NB4 (cell line): ENCODE data around the gene TBL1XR1.
"Not testable (repeated sequence)": the region's sequence is repeated elsewhere in the genome, so short reads cannot be mapped to it uniquely, and the experiment has no call there.

ENCODE experiments used
- DNase-seq: peaks from one replicate; pipeline ENCODE4 v3.0.0; 2010; ENCODE audit warnings: low read depth
- H3K4me3 ChIP-seq: one replicate; pipeline ENCODE4 v1.5.1; 2011; ENCODE audit warnings: mild to moderate bottlenecking, low read depth, low read length, moderate library complexity
- MAX ChIP-seq: IDR thresholded peaks from 2 replicates; pipeline ENCODE4 v1.6.1; 2011; ENCODE audit warnings: low read depth, low read length
- MYC ChIP-seq: IDR thresholded peaks from 2 replicates; pipeline ENCODE4 v1.6.1; 2011; ENCODE audit warnings: low read depth, low read length
- POLR2A ChIP-seq: IDR thresholded peaks from 2 replicates; pipeline ENCODE4 v1.6.1; 2011; ENCODE audit warnings: mild to moderate bottlenecking; ENCODE audit not compliant: insufficient read length; ENCODE audit errors: extremely low read depth
- TF ChIP-seq, protein P1 (sequence below): IDR thresholded peaks from one replicate; pipeline ENCODE4 v1.5.1; 2012; ENCODE audit warnings: low read depth, low read length

TBL1XR1 gene

DNA sequence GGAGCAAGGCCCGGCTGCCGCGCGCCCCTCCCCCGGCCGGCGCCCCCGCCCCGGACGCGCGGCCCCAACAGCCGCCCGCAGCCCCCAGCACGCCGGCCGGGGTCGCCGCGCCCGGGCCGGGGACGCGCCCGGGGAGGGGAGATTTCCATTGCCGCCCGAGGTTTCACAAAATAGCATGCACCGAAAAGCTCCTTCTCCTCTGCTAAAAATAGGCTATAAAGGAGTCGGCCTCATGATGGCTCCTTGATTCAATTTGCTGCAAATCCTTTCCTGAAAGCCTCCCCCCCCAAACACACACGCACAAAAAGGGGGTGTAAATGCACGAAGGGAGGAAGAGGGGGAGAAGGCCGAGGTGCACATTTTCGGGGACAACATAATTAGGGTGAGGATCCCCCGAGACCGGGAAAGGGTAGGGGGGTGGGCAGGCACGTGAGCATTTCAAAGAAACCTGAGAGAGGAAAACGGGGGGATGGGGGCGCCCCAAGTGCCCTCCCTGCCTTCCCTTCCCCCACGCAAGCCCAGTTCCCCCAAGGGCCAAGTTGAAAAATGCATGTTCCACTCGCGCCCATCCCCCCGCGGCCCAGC lies 734 bp downstream of the TBL1XR1 start:
- TF ChIP-seq POLR2A (peak; percentile 10), MAX (peak; percentile 16; the same call in 1 of the 2 replicates), MYC (peak; percentile 18; the same call in 1 of the 2 replicates)
- TF ChIP-seq, protein P1, sequence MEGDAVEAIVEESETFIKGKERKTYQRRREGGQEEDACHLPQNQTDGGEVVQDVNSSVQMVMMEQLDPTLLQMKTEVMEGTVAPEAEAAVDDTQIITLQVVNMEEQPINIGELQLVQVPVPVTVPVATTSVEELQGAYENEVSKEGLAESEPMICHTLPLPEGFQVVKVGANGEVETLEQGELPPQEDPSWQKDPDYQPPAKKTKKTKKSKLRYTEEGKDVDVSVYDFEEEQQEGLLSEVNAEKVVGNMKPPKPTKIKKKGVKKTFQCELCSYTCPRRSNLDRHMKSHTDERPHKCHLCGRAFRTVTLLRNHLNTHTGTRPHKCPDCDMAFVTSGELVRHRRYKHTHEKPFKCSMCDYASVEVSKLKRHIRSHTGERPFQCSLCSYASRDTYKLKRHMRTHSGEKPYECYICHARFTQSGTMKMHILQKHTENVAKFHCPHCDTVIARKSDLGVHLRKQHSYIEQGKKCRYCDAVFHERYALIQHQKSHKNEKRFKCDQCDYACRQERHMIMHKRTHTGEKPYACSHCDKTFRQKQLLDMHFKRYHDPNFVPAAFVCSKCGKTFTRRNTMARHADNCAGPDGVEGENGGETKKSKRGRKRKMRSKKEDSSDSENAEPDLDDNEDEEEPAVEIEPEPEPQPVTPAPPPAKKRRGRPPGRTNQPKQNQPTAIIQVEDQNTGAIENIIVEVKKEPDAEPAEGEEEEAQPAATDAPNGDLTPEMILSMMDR: no peak
- peak; percentile 68 for DNase-seq
- peak overlapping the region; percentile 99 for H3K4me3 ChIP-seq

DNA sequence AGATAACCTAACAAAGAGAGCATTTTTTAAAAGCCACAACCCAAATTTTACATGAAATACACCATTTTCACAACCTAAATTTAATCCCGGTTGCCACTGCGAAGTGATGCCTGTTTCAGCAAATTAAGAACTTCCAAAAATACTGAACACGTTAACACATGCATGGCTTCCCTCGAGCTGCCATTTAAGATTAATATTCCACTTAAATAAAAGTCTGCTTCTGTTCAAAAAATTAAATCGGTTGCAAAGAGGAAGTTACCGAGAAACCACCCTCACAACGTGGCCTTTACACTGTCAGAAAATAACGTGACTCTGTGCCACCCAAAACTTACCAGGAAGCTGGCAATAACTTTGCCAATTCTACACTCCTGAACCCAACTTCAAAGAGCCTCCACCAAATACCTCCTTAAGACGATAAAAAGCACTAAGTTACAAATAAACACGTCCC lies 1.2 kb downstream of the TBL1XR1 start:
- peak; percentile 69 for DNase-seq
- peak overlapping the region; percentile 99 for H3K4me3 ChIP-seq
- TF ChIP-seq MYC: peak; percentile 71
- TF ChIP-seq, protein P1: no peak
- peak; percentile 70 for TF ChIP-seq MAX
- no peak for TF ChIP-seq POLR2A

- no peak; the same call in 1 of the 2 replicates for TF ChIP-seq MAX
- DNase-seq: peak; percentile 49
- peak overlapping the region; percentile 99 for H3K4me3 ChIP-seq
These were observed 1.9 kb downstream of the TBL1XR1 start for GRCh38 chr3:177195242-177195991.

DNA sequence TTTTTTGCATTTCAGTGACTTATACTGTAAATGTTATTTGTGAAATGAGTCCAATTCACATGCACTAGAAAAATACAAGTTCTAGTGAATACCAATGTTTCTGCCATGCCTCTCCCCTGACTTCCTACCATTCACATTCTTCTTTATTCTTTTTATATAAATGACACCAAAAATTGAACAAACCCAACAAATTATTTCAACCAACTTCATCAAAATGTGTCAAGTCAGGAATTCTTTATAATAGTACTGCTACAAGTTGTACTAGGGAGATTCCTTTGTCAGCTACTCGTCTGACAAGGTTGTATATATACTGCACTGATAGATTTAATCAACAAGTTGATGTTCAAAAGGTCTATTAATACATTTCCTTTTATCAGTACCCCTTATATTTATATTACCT lies 3.0 kb downstream of the TBL1XR1 start:
- no peak for DNase-seq
- TF ChIP-seq MAX: no peak
- TF ChIP-seq MYC: no peak
- TF ChIP-seq, protein P1: no peak
- TF ChIP-seq POLR2A: no peak
- H3K4me3 ChIP-seq: peak overlapping the region; percentile 99

DNA sequence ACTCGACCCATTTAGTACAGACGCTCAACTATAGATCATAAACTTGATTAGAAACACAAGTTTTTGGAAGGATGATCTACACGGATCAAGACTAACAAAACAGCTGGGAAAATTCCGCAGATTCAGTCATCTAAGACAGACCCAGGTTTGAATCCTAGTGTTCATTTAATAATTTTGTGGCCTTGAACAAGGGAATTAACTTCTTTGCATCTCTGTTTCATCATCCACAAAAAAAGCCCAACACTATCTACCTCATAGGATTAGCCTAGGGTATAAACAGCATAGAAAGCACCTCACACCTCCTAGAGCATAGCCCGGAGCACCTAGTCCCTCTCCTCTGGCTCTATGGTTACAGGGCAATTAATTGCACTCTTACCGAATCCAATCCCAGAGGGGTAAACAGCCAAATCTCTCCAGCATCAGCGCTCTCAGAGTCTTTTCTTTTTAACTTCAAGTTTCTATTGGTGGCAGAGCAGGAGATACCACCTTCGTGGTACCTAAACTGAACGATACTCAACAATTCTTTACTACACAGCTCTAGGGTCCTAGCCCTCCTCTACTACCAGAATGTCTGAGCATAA lies 3.5 kb downstream of the TBL1XR1 start:
- peak overlapping the region; percentile 99 for H3K4me3 ChIP-seq
- TF ChIP-seq POLR2A (no peak), MAX (no peak), MYC (no peak)
- TF ChIP-seq, protein P1: no peak
- no peak for DNase-seq

DNA sequence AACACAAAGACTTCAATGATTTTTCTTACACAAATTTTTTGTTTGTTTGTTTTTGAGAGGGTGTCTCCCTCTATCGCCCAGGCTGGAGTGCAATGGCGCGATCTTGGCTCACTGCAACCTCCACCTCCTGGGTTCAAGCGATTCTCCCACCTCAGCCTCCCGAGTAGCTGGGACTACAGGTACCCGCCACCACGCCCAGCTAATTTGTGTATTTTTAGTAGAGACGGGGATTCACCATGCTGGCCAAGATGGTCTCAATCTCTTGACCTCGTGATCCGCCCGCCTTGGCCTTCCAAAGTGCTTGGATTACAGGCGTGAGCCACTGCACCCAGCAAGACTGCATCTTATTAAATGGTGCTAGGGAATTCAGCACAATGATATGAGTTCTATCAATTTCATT lies 4.0 kb downstream of the TBL1XR1 start:
- DNase-seq: not testable (repeated sequence)
- H3K4me3 ChIP-seq: peak overlapping the region; percentile 99
